GM19023 (cell line): ENCODE measurements around the gene MICU1.
"Not testable (repeated sequence)": the region's sequence is repeated elsewhere in the genome, so short reads cannot be mapped to it uniquely, and the experiment has no call there.

Experiments
- ATAC-seq: cut with Tn5 transposase; IDR thresholded peaks from one replicate; pipeline ENCODE4 v1.9.1; 2021; ENCODE audit warnings: mild to moderate bottlenecking, moderate library complexity; ENCODE audit not compliant: unreplicated experiment

MICU1 gene

GRCh38 chr10:72509206-72509799 is 116.6 kb downstream of the MICU1 start:
- ATAC-seq, result no peak

GRCh38 chr10:72508033-72508432 is 117.8 kb downstream of the MICU1 start:
- ATAC-seq, result no peak

GRCh38 chr10:72506474-72506873 is 119.4 kb downstream of the MICU1 start:
- ATAC-seq, result no peak

- no peak for ATAC-seq
Measured at GRCh38 chr10:72505435-72505834, 120.4 kb downstream of the MICU1 start.

- ATAC-seq, result no peak
Measured at GRCh38 chr10:72503694-72504438, 122.0 kb downstream of the MICU1 start.

- no peak for ATAC-seq
Measured at GRCh38 chr10:72503241-72503640, 122.6 kb downstream of the MICU1 start.

- no peak for ATAC-seq
Measured at GRCh38 chr10:72502581-72502980, 123.3 kb downstream of the MICU1 start.

GRCh38 chr10:72499701-72500100 is 126.2 kb downstream of the MICU1 start:
- no peak for ATAC-seq

- no peak for ATAC-seq
Measured at GRCh38 chr10:72490951-72491350, 134.9 kb downstream of the MICU1 start.

GRCh38 chr10:72487521-72487920 is 138.4 kb downstream of the MICU1 start:
- ATAC-seq, result no peak

- no peak for ATAC-seq
Measured at GRCh38 chr10:72487116-72487515, 138.8 kb downstream of the MICU1 start.

GRCh38 chr10:72485701-72486100 is 140.2 kb downstream of the MICU1 start:
- no peak for ATAC-seq

- no peak for ATAC-seq
Measured at GRCh38 chr10:72484521-72484920, 141.4 kb downstream of the MICU1 start.

GRCh38 chr10:72483471-72483870 is 142.4 kb downstream of the MICU1 start:
- no peak for ATAC-seq

- ATAC-seq, result no peak
Measured at GRCh38 chr10:72480861-72481260, 145.0 kb downstream of the MICU1 start.

- no peak for ATAC-seq
Measured at GRCh38 chr10:72477463-72477862, 148.4 kb downstream of the MICU1 start.

- no peak for ATAC-seq
Measured at GRCh38 chr10:72472306-72472705, 153.6 kb downstream of the MICU1 start.

GRCh38 chr10:72470666-72471065 is 155.2 kb downstream of the MICU1 start:
- ATAC-seq, result no peak

- ATAC-seq, result not testable (repeated sequence)
Measured at GRCh38 chr10:72467064-72467463, 158.8 kb downstream of the MICU1 start.

- ATAC-seq, result no peak
Measured at GRCh38 chr10:72466018-72466417, 159.9 kb downstream of the MICU1 start.

GRCh38 chr10:72464438-72464837 is 161.4 kb downstream of the MICU1 start:
- no peak for ATAC-seq

- ATAC-seq, result no peak
Measured at GRCh38 chr10:72462261-72462660, 163.6 kb downstream of the MICU1 start.

- ATAC-seq, result no peak
Measured at GRCh38 chr10:72461085-72461484, 164.8 kb downstream of the MICU1 start.
